Esophagus squamous epithelium (tissue), 4 donors: ENCODE results near the gene ABR.

ENCODE experiments used
- CTCF ChIP-seq, 6 experiments: fragments of 450-650 bp in 4 of 6; fragments of 200-600 bp in 2 of 6; sonication (generic) in 2 of 6; IDR thresholded peaks; one replicate each; pipeline ENCODE4 v1.5.1; 2016 to 2019; ENCODE audit warnings: antibody characterized with exemption in 6 of 6, mild to moderate bottlenecking in 4 of 6, moderate library complexity in 4 of 6
- POLR2A ChIP-seq, 4 donors: fragments of 450-650 bp; IDR thresholded peaks; one replicate each; pipeline ENCODE4 v1.6.1; 2017; ENCODE audit warnings: antibody characterized with exemption in 4 of 4, mild to moderate bottlenecking in 4 of 4, moderate library complexity in 3 of 4

- TF ChIP-seq CTCF (IDR thresholded peaks at IDR 0.05) (peak in 5 of 6 experiments; percentile 32 to 63 (median 37)), POLR2A (IDR thresholded peaks at IDR 0.05) (no peak)
These were observed 121.2 kb downstream of the ABR start for GRCh38 chr17:1058423-1059130.
